Activated naive CD8-positive, alpha-beta T cell treated with anti-CD3 and anti-CD28 coated beads, Interleukin-2, amount 50 U/mL, for 16 hours (primary cell): ENCODE data around the gene STK39.

Source experiments
- DNase-seq: peaks from one replicate; pipeline ENCODE4 v3.0.0-alpha.2; 2020; ENCODE audit warnings: low read depth, low spot score

Gene STK39

GRCh38 chr2:168159754-168160585 lies 87.4 kb downstream of the STK39 start:
- no peak for DNase-seq

GRCh38 chr2:168158586-168158985 lies 88.8 kb downstream of the STK39 start:
- DNase-seq = no peak

- no peak for DNase-seq
These were observed 89.5 kb downstream of the STK39 start for GRCh38 chr2:168157926-168158325.

GRCh38 chr2:168157070-168157469 lies 90.3 kb downstream of the STK39 start:
- no peak for DNase-seq

- DNase-seq = no peak
These were observed 90.7 kb downstream of the STK39 start for GRCh38 chr2:168156661-168157060.

GRCh38 chr2:168155680-168156079 lies 91.7 kb downstream of the STK39 start:
- no peak for DNase-seq

GRCh38 chr2:168155046-168155445 lies 92.3 kb downstream of the STK39 start:
- no peak for DNase-seq

GRCh38 chr2:168152902-168153530 lies 94.4 kb downstream of the STK39 start:
- DNase-seq = no peak

GRCh38 chr2:168149986-168150385 lies 97.4 kb downstream of the STK39 start:
- DNase-seq = no peak

GRCh38 chr2:168149150-168149974 lies 98.0 kb downstream of the STK39 start:
- no peak for DNase-seq

- no peak for DNase-seq
These were observed 99.3 kb downstream of the STK39 start for GRCh38 chr2:168147830-168148794.

- no peak for DNase-seq
These were observed 100.2 kb downstream of the STK39 start for GRCh38 chr2:168146892-168147810.

- no peak for DNase-seq
These were observed 101.7 kb downstream of the STK39 start for GRCh38 chr2:168145426-168146310.

GRCh38 chr2:168145011-168145410 lies 102.4 kb downstream of the STK39 start:
- no peak for DNase-seq

GRCh38 chr2:168143813-168144212 lies 103.6 kb downstream of the STK39 start:
- DNase-seq = no peak

GRCh38 chr2:168140892-168141291 lies 106.5 kb downstream of the STK39 start:
- DNase-seq = no peak

- no peak for DNase-seq
These were observed 107.5 kb downstream of the STK39 start for GRCh38 chr2:168139852-168140251.

- no peak for DNase-seq
These were observed 108.5 kb downstream of the STK39 start for GRCh38 chr2:168138901-168139300.

GRCh38 chr2:168138374-168138773 lies 109.0 kb downstream of the STK39 start:
- DNase-seq = no peak
